ENCODE data around the gene C3AR1. TPM values are rescaled to one million over a fixed set of nuclear protein-coding genes. Genes with fewer than 3 reads are reported as not detected.

Gene C3AR1
- total and polyA plus RNA-seq, 2 of the 13 experiments (the other 11 are each of a cell fraction or from before 2014, with no cell fraction given), result not detected

GRCh38 chr12:8036346-8036745, 29.8 kb downstream of the C3AR1 start:
- ATAC-seq, result no peak
- WGBS (ENCODE audit: low lambda C conversion rate), result 93% methylated on average over 8 of the region's 8 CpGs
- intact Hi-C loops (cut with micrococcal nuclease; ENCODE audit: unreplicated experiment), result no loop called here
- TF ChIP-seq HOXA9 (CRISPR knock-in tag; IDR thresholded peaks at IDR 0.05; ENCODE audit: borderline replicate concordance), result no peak
- no peak for TF ChIP-seq GPN1 (CRISPR knock-in tag; IDR thresholded peaks at IDR 0.05; ENCODE audit: borderline replicate concordance)
- no peak for TF ChIP-seq HMGXB3 (CRISPR knock-in tag; IDR thresholded peaks at IDR 0.05; ENCODE audit: borderline replicate concordance)
- TF ChIP-seq KLF9 (CRISPR knock-in tag; IDR thresholded peaks at IDR 0.05; ENCODE audit: low read depth), result no peak
- no peak for TF ChIP-seq ZNF253 (CRISPR knock-in tag; IDR thresholded peaks at IDR 0.05; ENCODE audit: borderline replicate concordance)
- no peak for TF ChIP-seq PRDM4 (CRISPR knock-in tag; IDR thresholded peaks at IDR 0.05; ENCODE audit: borderline replicate concordance)
- TF ChIP-seq ATF5 (CRISPR knock-in tag; IDR thresholded peaks at IDR 0.05; ENCODE audit: low read depth), result no peak
- TF ChIP-seq SNAPC4 (CRISPR knock-in tag; IDR thresholded peaks at IDR 0.05), result no peak
- no peak for TF ChIP-seq KLF12 (CRISPR knock-in tag; IDR thresholded peaks at IDR 0.05; ENCODE audit: borderline replicate concordance)

More at GRCh38 chr12:8036346-8036745, 29.8 kb downstream of the C3AR1 start:
- no peaks in the 10 kb centered on the region for H3K79me2 ChIP-seq (ENCODE audit: insufficient read depth, low read length)
- H4K20me1 ChIP-seq (ENCODE audit: insufficient read depth, low read length), result no peaks in the 10 kb centered on the region
- CTCF ChIA-PET (ENCODE audit: low intra/inter-chr PET ratio, low total read pairs), result no interaction called here
- no peak overlapping the region for H3K4me3 ChIP-seq (replicated peaks in 1 of 3; ENCODE audit: insufficient read depth in 1 of 3, low read depth in 2 of 3, low read length in 3 of 3)
- no TSS peak for BruUV-seq (replicated peaks)
- POLR2A ChIA-PET, result no interaction called here
- no peak overlapping the region for H3K27ac ChIP-seq (ENCODE audit: extremely low read length, insufficient read depth, low read length)
- H3K36me3 ChIP-seq (replicated peaks in 1 of 2; ENCODE audit: control insufficient read depth in 1 of 2, insufficient read depth in 2 of 2, low read length in 2 of 2), result peaks cover 5 to 6% of the 10 kb centered on the region in 2 experiments; a peak in 4 of 5 replicates
- no peaks in the 10 kb centered on the region; a peak in 1 of 5 replicates for H3K27me3 ChIP-seq (ENCODE audit: control insufficient read depth in 1 of 2, insufficient read depth in 2 of 2, low read length in 2 of 2)
- H3K4me1 ChIP-seq (ENCODE audit: insufficient read depth, low read length), result peaks cover 67% of the 10 kb centered on the region
- no peak overlapping the region for H3K9ac ChIP-seq (ENCODE audit: insufficient read depth, low read depth, low read length)
- FAIRE-seq (no peak), DNase-seq (ENCODE audit: low spot score) (no peak)
- no peak overlapping the region for H3K4me2 ChIP-seq (ENCODE audit: low read depth, low read length)
- no peaks in the 10 kb centered on the region for H3K9me3 ChIP-seq (ENCODE audit: low read length)
- in situ Hi-C loops (cut with HindIII; ENCODE audit: extremely low pct_ligation_motif_present, low pct_unique_long_range_greater_than_20kb), result no loop called here
- no peak overlapping the region for H2AFZ ChIP-seq (ENCODE audit: low read length)

All from HepG2 (cell line).